Lung microvascular endothelial cell (primary cell): ENCODE data around the gene SAMD11. TPM values are rescaled to one million over a fixed set of nuclear protein-coding genes. Genes with fewer than 3 reads are reported as not detected.

ENCODE experiments used
- DNase-seq, 2 donors: peaks; one replicate each; pipeline versions ENCODE4 v3.0.0 to v3.0.0-alpha.2; 2010; ENCODE audit warnings: low read depth in 2 of 2
- total RNA-seq: library from RNA; depleted of rRNA; stranded (reverse); fragments of >200 nt; gene quantifications from 2 replicates; pipeline ENCODE4 v1.2.1, GENCODE V29; 2014

The SAMD11 gene
- total RNA-seq, 1 donor from 2014 or later = not detected

GRCh38 chr1:917076-917459 is 6.7 kb upstream of the SAMD11 start:
- DNase-seq = no peak

GRCh38 chr1:917466-918091 is 6.1 kb upstream of the SAMD11 start:
- no peak for DNase-seq

GRCh38 chr1:918353-918752 is 5.4 kb upstream of the SAMD11 start:
- DNase-seq = no peak

GRCh38 chr1:918843-919242 is 4.9 kb upstream of the SAMD11 start:
- DNase-seq = no peak

- DNase-seq = no peak
Observed at GRCh38 chr1:919271-919872, 4.4 kb upstream of the SAMD11 start.

- no peak for DNase-seq
Observed at GRCh38 chr1:920010-920409, 3.7 kb upstream of the SAMD11 start.

- DNase-seq = no peak
Observed at GRCh38 chr1:920521-920920, 3.2 kb upstream of the SAMD11 start.

- peak; percentile 75 to 79 for DNase-seq
Observed at GRCh38 chr1:921011-921837, 2.5 kb upstream of the SAMD11 start.

- DNase-seq = no peak
Observed at GRCh38 chr1:923991-924655, 400 bp downstream of the SAMD11 start.

- peak; percentile 34 to 54 for DNase-seq
Observed at GRCh38 chr1:924656-925560, 1.2 kb downstream of the SAMD11 start.

- no peak for DNase-seq
Observed at GRCh38 chr1:925561-926421, 2.1 kb downstream of the SAMD11 start.

- DNase-seq = no peak
Observed at GRCh38 chr1:927234-927633, 3.5 kb downstream of the SAMD11 start.

GRCh38 chr1:927748-928147 is 4.0 kb downstream of the SAMD11 start:
- DNase-seq = no peak

- DNase-seq = no peak
Observed at GRCh38 chr1:928825-929661, 5.3 kb downstream of the SAMD11 start.

- DNase-seq = no peak
Observed at GRCh38 chr1:929712-930632, 6.2 kb downstream of the SAMD11 start.

GRCh38 chr1:930633-931138 is 7.0 kb downstream of the SAMD11 start:
- DNase-seq = no peak

- no peak for DNase-seq
Observed at GRCh38 chr1:931380-932172, 7.9 kb downstream of the SAMD11 start.
